Endothelial cell of umbilical vein (primary cell): ENCODE data around the gene TAF6. TPM values are rescaled to one million over a fixed set of nuclear protein-coding genes. Genes with fewer than 3 reads are reported as not detected.

Experiments used
- Bru-seq: library from RNA; stranded (reverse); fragments of 400-500 nt; gene quantifications from one replicate; lab custom pipeline; 2021; lab: Mats Ljungman, UMichigan
- BruChase-seq, 2 experiments: library from RNA; stranded (reverse); fragments of 400-500 nt; gene quantifications; one replicate each; lab custom pipeline; 2021; lab: Mats Ljungman, UMichigan
- BruUV-seq: library from RNA; stranded (reverse); fragments of 400-500 nt; replicated peaks from 2 replicates; lab custom pipeline; 2021; lab: Mats Ljungman, UMichigan
- CTCF ChIA-PET: fragments of 300-600, 350-600 bp; sonication (Branson Sonifier 250); formaldehyde crosslinking; loops from one replicate; lab custom pipeline; 2021; ENCODE audit warnings: antibody characterized with exemption, inconsistent platforms; lab: Charles Lee
- POLR2A ChIA-PET: fragments of 300-600, 350-600 bp; sonication (Branson Sonifier 250); formaldehyde crosslinking; loops from one replicate; lab custom pipeline; 2021; ENCODE audit warnings: antibody characterized with exemption, inconsistent platforms; lab: Charles Lee
- DNase-seq: peaks from one replicate; pipeline ENCODE4 v3.0.0-alpha.2; 2011; ENCODE audit warnings: low read depth, low spot score
- FAIRE-seq: peaks from 2 replicates; lab custom pipeline; 2011; peaks lifted over from hg19 to GRCh38; lab: Jason Lieb, UNC
- H2AFZ ChIP-seq: 2 replicates; pipeline ENCODE4 v1.6.0; 2012; ENCODE audit warnings: low read depth, low read length, control low read depth, inconsistent platforms
- H3K27ac ChIP-seq: 2 replicates; pipeline ENCODE4 v1.5.1; 2011; ENCODE audit warnings: low read depth, mild to moderate bottlenecking, control low read depth, low read length, moderate library complexity; ENCODE audit not compliant: insufficient read depth
- H3K27me3 ChIP-seq, 2 experiments: 2 replicates each; pipeline versions ENCODE4 v1.6.0 to v1.6.1; 2011; ENCODE audit warnings: low read length in 2 of 2, mixed read lengths in 1 of 2; ENCODE audit not compliant: control insufficient read depth in 2 of 2, insufficient read depth in 2 of 2
- H3K36me3 ChIP-seq, 2 experiments: 2 replicates in 1 of 2; 3 replicates in 1 of 2; pipeline ENCODE4 v1.5.1; 2011; ENCODE audit warnings: low read length in 2 of 2, mild to moderate bottlenecking in 1 of 2, moderate library complexity in 1 of 2; ENCODE audit not compliant: control insufficient read depth in 2 of 2, insufficient read depth in 2 of 2; ENCODE audit errors: extremely low read depth in 1 of 2
- H3K4me1 ChIP-seq: 3 replicates; pipeline ENCODE4 v1.5.1; 2011; ENCODE audit warnings: mild to moderate bottlenecking, low read length; ENCODE audit not compliant: control insufficient read depth, insufficient read depth; ENCODE audit errors: extremely low read depth
- H3K4me2 ChIP-seq: 2 replicates; pipeline ENCODE4 v1.6.1; 2011; ENCODE audit warnings: low read length, control low read depth, mixed read lengths; ENCODE audit not compliant: insufficient read depth
- H3K4me3 ChIP-seq, 3 experiments: fragments of 200-600 bp in 1 of 3; sonication (generic), shearing (Covaris generic) in 1 of 3; replicated peaks in 1 of 3; 2 replicates each; pipeline ENCODE4 v1.5.1; 2011 to 2016; ENCODE audit warnings: control low read depth in 3 of 3, low read length in 3 of 3, mild to moderate bottlenecking in 2 of 3, inconsistent platforms in 1 of 3, low read depth in 1 of 3, moderate library complexity in 1 of 3; ENCODE audit not compliant: insufficient read depth in 1 of 3
- H3K79me2 ChIP-seq: 2 replicates; pipeline ENCODE4 v1.6.0; 2012; ENCODE audit warnings: low read length, inconsistent platforms; ENCODE audit not compliant: control insufficient read depth, insufficient read depth
- H3K9ac ChIP-seq: replicated peaks from 2 replicates; pipeline ENCODE3; 2011; ENCODE audit warnings: low read length, control low read depth; ENCODE audit not compliant: insufficient read depth; ENCODE audit errors: extremely low read depth
- H3K9me1 ChIP-seq: replicated peaks from 3 replicates; pipeline ENCODE4 v1.6.0; 2011; ENCODE audit warnings: mild to moderate bottlenecking, low read length; ENCODE audit not compliant: control insufficient read depth, insufficient read depth; ENCODE audit errors: extremely low read depth
- H3K9me3 ChIP-seq: replicated peaks from 2 replicates; pipeline ENCODE4 v1.5.1; 2012; ENCODE audit warnings: low read length, inconsistent platforms; ENCODE audit not compliant: control insufficient read depth, insufficient read depth
- H4K20me1 ChIP-seq: replicated peaks from 2 replicates; pipeline ENCODE3; 2011; ENCODE audit warnings: mild to moderate bottlenecking, low read length; ENCODE audit not compliant: control insufficient read depth, insufficient read depth; ENCODE audit errors: extremely low read depth
- EZH2 ChIP-seq: IDR thresholded peaks from 2 replicates; pipeline ENCODE4 v1.6.1; 2012; ENCODE audit warnings: borderline replicate concordance, low read depth, mild to moderate bottlenecking, moderate library complexity, low read length, inconsistent platforms; ENCODE audit not compliant: severe bottlenecking
- FOS ChIP-seq: IDR thresholded peaks from 2 replicates; pipeline ENCODE4 v1.6.1; 2011; ENCODE audit warnings: mild to moderate bottlenecking, low read length, moderate library complexity, borderline replicate concordance; ENCODE audit not compliant: insufficient read depth
- GATA2 ChIP-seq: IDR thresholded peaks from 2 replicates; pipeline ENCODE4 v1.7.0; 2011; ENCODE audit warnings: low read depth, mild to moderate bottlenecking, moderate library complexity, mixed read lengths, low read length; ENCODE audit not compliant: insufficient read length, insufficient read depth
- JUN ChIP-seq: IDR thresholded peaks from 2 replicates; pipeline ENCODE4 v1.6.1; 2011; ENCODE audit warnings: borderline replicate concordance, low read depth; ENCODE audit not compliant: insufficient read length, insufficient read depth
- MYC ChIP-seq: IDR thresholded peaks from one replicate; pipeline ENCODE4 v1.6.1; 2011; ENCODE audit warnings: mild to moderate bottlenecking, low read depth, low read length
- POLR2A ChIP-seq: IDR thresholded peaks from 2 replicates; pipeline ENCODE4 v1.6.1; 2012; ENCODE audit warnings: low read depth, mild to moderate bottlenecking, control low read depth, low read length
- POLR2AphosphoS5 ChIP-seq: IDR thresholded peaks from 2 replicates; pipeline ENCODE4 v1.6.1; 2012; ENCODE audit warnings: low read depth, mild to moderate bottlenecking, control low read depth, low read length, moderate library complexity; ENCODE audit not compliant: insufficient read depth
- dilution Hi-C: fragments of 300-500 bp; cut with MboI; formaldehyde crosslinking; loops from one replicate; pipeline ENCODE4 v1.15.0; 2019; ENCODE audit warnings: low sequenced_read_pairs; ENCODE audit not compliant: extremely low pct_ligation_motif_present
- intact Hi-C: fragments of 100-400 bp; cut with micrococcal nuclease; formaldehyde crosslinking; loops from one replicate; pipeline ENCODE4 v1.10.0; 2022
- long read RNA-seq: library from polyadenylated mRNA; stranded (forward); transcript quantifications from one replicate; pipeline ENCODE4 v2.0.0, GENCODE V29; 2021
- polyA minus RNA-seq, 3 experiments: library from RNA; depleted of rRNA, polyadenylated mRNA; stranded (reverse); fragments of >200 nt; gene quantifications; 1 replicate in 1 of 3; 2 replicates in 2 of 3; pipeline ENCODE4 v1.2.3, GENCODE V29; 2011
- polyA plus RNA-seq, 4 experiments: library from polyadenylated mRNA; depleted of rRNA in 3 of 4; stranded (reverse) in 3 of 4; unstranded in 1 of 4; fragments of >200 nt; gene quantifications; 2 replicates each; pipeline versions ENCODE4 v1.2.1 to v1.2.3, GENCODE V29; 2011 to 2012; ENCODE audit warnings: missing spikeins in 1 of 4
- total RNA-seq: library from RNA; stranded (reverse); gene quantifications from 2 replicates; pipeline ENCODE4 v1.2.3, GENCODE V29; 2021
- TF ChIP-seq, protein P1 (sequence below), 2 donors: IDR thresholded peaks; 1 replicate in 1 of 2; 2 replicates in 1 of 2; pipeline ENCODE4 v1.5.1; 2011; ENCODE audit warnings: low read length in 2 of 2, mild to moderate bottlenecking in 2 of 2, moderate library complexity in 2 of 2, control low read depth in 1 of 2, inconsistent platforms in 1 of 2, low read depth in 1 of 2; ENCODE audit not compliant: insufficient read depth in 1 of 2; ENCODE audit errors: extremely low read depth in 1 of 2

TAF6 gene
- total RNA-seq (64.6 and 67.3 TPM in 2 replicates), polyA plus RNA-seq (32.7 and 34.1 TPM in 2 replicates), polyA minus RNA-seq (40.3 and 57.7 TPM in 2 replicates), Bru-seq, nascent RNA (percentile 56 among the genes with signal in this experiment), BruChase-seq, experiment 1, labeled RNA remaining after a 6-hour chase (percentile 87 among the genes with signal in this experiment), BruChase-seq, experiment 2, labeled RNA remaining after a 2-hour chase (percentile 73 among the genes with signal in this experiment)
- 27.6 and 28.5 TPM in 2 replicates for polyA plus RNA-seq (2011; cell fraction: cytosol; rRNA removed)
- polyA plus RNA-seq (2011; cell fraction: nucleus; rRNA removed): 54.1 and 58.7 TPM in 2 replicates
- polyA plus RNA-seq (2012): 42.1 and 45.9 TPM in 2 replicates
- polyA minus RNA-seq (2011; cell fraction: cytosol; rRNA and poly(A)+ RNA removed): 21.2 TPM
- polyA minus RNA-seq (2011; cell fraction: nucleus; rRNA and poly(A)+ RNA removed): 18.0 TPM in 2 replicates
- long read RNA-seq, transcript TAF6-201 (15 exons, 2,727 nt): minor isoform, 5 of 148 reads
- long read RNA-seq, transcript TAF6-211 (15 exons, 2,464 nt): major isoform, 78 of 148 reads
- long read RNA-seq, transcript TAF6-209 (15 exons, 2,297 nt): minor isoform, 7 of 148 reads
- long read RNA-seq, partial matches to known transcripts: 15 of 148 reads
- long read RNA-seq, other reads (novel, unspliced or antisense): 42 of 148 reads

DNA sequence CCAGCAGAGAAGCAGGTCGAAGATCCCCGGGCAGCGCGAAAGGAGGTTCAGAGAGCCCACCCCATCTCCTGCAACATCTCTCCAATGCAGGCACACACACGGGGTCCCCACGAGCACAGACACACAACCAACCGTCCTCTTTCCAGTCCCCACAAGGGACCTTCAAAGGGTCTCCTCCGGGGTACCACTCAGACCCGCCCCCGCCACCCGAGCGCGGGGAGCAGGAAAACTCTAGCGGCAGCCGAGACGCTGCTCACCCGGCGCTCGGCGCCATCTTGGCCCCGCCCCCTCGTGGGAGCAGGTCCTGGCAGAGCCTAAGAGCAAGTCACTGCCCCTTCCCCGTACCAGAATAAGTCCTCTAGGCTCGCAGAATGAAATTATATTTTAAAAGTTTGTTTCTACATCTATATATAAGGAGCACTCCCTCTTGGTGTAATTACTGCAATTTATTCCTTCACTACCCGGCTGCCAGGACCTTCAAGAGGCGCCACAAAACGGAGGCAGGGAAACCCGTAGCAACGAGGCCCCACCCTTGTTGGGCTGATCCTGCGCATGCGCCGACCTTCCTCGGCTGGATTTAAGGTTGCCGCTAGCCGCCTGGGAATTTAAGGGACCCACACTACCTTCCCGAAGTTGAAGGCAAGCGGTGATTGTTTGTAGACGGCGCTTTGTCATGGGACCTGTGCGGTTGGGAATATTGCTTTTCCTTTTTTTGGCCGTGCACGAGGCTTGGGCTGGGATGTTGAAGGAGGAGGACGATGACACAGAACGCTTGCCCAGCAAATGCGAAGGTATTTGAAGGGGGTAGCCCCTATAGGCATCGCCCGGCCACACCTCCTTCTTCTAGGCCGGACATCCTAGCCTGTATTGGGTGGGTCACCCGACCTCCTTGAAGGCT is at the start of gene TAF6, which contains the start of gene CNPY4:
TSS of gene TAF6 (minus strand) at position 287 of the 898 bp plus-strand sequence. CDS start 5,149 bp downstream, outside the sequence.
TSS of gene CNPY4 (plus strand) at position 563 of the 898 bp plus-strand sequence. CDS start at position 674, 111 bp downstream.
- H4K20me1 ChIP-seq: no peaks in the 10 kb centered on the region
- peak within 1 kb of the TSS; percentile 83 for H3K27ac ChIP-seq
- peak within 1 kb of the TSS; percentile 76 for H2AFZ ChIP-seq
- no peaks in the 10 kb centered on the region for H3K9me3 ChIP-seq
- intact Hi-C loops: loop anchor here (1.0 kb wide), 2 partner anchors 18 to 29 kb away; partner anchors contain the start of genes AP4M1, LAMTOR4 and MCM7
- CTCF ChIA-PET: interaction anchor here (1.0 to 1.6 kb wide), 2 partner anchors 18 to 126 kb away, joined by 3 read pairs; partner anchors contain the start of genes AP4M1 and MCM7
- H3K36me3 ChIP-seq: no peaks in the 10 kb centered on the region
- peak within 1 kb of the TSS; percentile 67 for H3K4me2 ChIP-seq
- H3K9ac ChIP-seq: peak within 1 kb of the TSS; percentile 76
- H3K79me2 ChIP-seq: peaks cover 10% of the 10 kb centered on the region
- DNase-seq (peak; percentile 96), FAIRE-seq (peak; percentile 98)
- no TSS peak for BruUV-seq
- no peaks in the 10 kb centered on the region for H3K27me3 ChIP-seq
- POLR2A ChIA-PET: no interaction called here
- dilution Hi-C loops: no loop called here
- peak within 1 kb of the TSS; percentile 70 to 89 (median 77) for H3K4me3 ChIP-seq
- H3K9me1 ChIP-seq: no peaks in the 10 kb centered on the region
- H3K4me1 ChIP-seq: peaks cover 11% of the 10 kb centered on the region
- peak; percentile 74 for TF ChIP-seq POLR2AphosphoS5
- TF ChIP-seq FOS: no peak
- no peak for TF ChIP-seq JUN
- no peak for TF ChIP-seq MYC
- TF ChIP-seq EZH2: no peak
- TF ChIP-seq, protein P1, sequence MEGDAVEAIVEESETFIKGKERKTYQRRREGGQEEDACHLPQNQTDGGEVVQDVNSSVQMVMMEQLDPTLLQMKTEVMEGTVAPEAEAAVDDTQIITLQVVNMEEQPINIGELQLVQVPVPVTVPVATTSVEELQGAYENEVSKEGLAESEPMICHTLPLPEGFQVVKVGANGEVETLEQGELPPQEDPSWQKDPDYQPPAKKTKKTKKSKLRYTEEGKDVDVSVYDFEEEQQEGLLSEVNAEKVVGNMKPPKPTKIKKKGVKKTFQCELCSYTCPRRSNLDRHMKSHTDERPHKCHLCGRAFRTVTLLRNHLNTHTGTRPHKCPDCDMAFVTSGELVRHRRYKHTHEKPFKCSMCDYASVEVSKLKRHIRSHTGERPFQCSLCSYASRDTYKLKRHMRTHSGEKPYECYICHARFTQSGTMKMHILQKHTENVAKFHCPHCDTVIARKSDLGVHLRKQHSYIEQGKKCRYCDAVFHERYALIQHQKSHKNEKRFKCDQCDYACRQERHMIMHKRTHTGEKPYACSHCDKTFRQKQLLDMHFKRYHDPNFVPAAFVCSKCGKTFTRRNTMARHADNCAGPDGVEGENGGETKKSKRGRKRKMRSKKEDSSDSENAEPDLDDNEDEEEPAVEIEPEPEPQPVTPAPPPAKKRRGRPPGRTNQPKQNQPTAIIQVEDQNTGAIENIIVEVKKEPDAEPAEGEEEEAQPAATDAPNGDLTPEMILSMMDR (IDR thresholded peaks at IDR 0.05; ENCODE audit: extremely low read depth in 1 of 2, insufficient read depth in 1 of 2, low read depth in 1 of 2, low read length in 2 of 2): no peak
- TF ChIP-seq GATA2: no peak
- TF ChIP-seq POLR2A: peak; percentile 86
